GM21529 (cell line): Measurements from ENCODE around the gene NGEF.
"Not testable (repeated sequence)": the region's sequence is repeated elsewhere in the genome, so short reads cannot be mapped to it uniquely, and the experiment has no call there.

ENCODE experiments used
- ATAC-seq: cut with Tn5 transposase; IDR thresholded peaks from one replicate; pipeline ENCODE4 v1.9.1; 2021; ENCODE audit not compliant: unreplicated experiment

NGEF gene, protein sequence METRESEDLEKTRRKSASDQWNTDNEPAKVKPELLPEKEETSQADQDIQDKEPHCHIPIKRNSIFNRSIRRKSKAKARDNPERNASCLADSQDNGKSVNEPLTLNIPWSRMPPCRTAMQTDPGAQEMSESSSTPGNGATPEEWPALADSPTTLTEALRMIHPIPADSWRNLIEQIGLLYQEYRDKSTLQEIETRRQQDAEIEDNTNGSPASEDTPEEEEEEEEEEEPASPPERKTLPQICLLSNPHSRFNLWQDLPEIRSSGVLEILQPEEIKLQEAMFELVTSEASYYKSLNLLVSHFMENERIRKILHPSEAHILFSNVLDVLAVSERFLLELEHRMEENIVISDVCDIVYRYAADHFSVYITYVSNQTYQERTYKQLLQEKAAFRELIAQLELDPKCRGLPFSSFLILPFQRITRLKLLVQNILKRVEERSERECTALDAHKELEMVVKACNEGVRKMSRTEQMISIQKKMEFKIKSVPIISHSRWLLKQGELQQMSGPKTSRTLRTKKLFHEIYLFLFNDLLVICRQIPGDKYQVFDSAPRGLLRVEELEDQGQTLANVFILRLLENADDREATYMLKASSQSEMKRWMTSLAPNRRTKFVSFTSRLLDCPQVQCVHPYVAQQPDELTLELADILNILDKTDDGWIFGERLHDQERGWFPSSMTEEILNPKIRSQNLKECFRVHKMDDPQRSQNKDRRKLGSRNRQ

DNA sequence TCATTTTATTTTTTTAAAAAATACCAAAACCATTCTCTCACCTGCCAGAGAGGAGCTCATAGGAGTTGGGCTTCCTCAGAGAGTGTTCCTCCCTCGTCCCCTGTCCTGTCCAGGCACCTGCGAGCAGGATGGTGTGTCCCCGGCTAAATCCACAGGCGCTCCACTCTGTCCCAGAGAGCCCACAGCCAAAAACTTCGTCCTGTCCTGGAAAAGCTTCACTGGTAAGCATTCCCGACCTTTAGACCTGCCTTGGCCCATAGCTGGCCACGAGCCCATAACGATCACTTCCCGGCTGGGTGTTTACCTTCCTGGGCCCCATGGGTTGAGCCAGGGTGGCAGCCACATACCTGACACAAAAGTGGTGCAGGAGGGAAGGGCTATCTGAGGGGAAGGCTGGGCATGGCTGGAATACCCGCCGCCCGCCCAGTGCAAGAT is at the start of gene NGEF:
TSS of gene NGEF (minus strand) at position 230 of the 435 bp plus-strand sequence. CDS start 38,366 bp downstream, outside the sequence.
- ATAC-seq = no peak

DNA sequence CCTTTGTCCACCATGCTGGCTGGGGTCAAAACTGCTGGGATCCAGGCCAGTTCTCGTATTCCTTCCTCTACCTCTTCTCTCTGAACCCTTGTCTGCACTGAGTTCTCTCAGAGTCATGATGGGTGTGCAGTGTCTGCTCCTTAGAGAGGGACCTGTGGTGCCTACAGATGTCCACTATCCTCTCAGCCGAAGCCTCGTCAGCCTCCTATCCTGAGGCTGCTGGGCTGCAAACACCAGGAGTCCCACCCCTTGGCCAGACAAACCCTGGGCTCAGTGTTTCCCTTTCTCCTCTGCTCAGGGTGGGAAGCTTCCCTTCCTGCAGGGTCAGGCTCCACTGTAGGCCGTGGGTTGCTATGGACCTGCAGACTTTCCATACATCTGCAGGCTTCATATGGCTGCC is 49.4 kb upstream of the NGEF start:
- no peak for ATAC-seq

GRCh38 chr2:233061591-233062450 is 48.8 kb upstream of the NGEF start:
- peak; percentile 27 for ATAC-seq

GRCh38 chr2:233060980-233061590 is 48.0 kb upstream of the NGEF start:
- ATAC-seq = no peak

- ATAC-seq = no peak
These were observed 47.5 kb upstream of the NGEF start for GRCh38 chr2:233060501-233060979.

DNA sequence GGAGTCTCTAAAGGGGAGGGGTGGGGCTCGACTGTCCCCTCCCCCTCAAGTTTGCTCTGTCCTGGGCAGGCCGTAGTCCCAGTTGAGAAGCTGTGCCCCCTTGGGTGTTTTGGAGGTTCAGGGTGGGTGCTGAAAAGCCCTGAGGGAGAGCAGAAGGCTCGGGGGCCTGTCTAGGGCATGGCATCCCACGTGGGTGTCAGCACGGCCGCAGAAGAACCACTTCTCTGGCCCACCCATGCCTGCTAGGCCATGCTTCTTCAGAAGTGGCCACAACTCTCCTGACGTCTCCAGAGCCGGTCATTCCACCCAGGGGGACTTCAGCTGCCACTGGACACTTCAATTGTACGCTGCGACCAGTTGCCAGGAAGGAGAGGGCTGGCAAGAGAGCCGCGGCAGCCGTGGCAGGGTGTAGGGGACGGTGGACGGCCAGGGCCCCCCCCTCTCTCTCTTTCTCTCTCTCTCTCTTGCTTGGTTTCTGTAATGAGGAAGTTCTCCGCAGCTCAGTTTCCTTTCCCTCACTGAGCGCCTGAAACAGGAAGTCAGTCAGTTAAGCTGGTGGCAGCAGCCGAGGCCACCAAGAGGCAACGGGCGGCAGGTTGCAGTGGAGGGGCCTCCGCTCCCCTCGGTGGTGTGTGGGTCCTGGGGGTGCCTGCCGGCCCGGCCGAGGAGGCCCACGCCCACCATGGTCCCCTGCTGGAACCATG is 46.9 kb upstream of the NGEF start, which contains the start of gene INPP5D:
TSS of gene INPP5D (plus strand) at position 546 of the 704 bp plus-strand sequence. CDS start at position 683, 137 bp downstream.
- peak; percentile 41 for ATAC-seq

GRCh38 chr2:233059547-233059796 is 46.4 kb upstream of the NGEF start:
- ATAC-seq = no peak

DNA sequence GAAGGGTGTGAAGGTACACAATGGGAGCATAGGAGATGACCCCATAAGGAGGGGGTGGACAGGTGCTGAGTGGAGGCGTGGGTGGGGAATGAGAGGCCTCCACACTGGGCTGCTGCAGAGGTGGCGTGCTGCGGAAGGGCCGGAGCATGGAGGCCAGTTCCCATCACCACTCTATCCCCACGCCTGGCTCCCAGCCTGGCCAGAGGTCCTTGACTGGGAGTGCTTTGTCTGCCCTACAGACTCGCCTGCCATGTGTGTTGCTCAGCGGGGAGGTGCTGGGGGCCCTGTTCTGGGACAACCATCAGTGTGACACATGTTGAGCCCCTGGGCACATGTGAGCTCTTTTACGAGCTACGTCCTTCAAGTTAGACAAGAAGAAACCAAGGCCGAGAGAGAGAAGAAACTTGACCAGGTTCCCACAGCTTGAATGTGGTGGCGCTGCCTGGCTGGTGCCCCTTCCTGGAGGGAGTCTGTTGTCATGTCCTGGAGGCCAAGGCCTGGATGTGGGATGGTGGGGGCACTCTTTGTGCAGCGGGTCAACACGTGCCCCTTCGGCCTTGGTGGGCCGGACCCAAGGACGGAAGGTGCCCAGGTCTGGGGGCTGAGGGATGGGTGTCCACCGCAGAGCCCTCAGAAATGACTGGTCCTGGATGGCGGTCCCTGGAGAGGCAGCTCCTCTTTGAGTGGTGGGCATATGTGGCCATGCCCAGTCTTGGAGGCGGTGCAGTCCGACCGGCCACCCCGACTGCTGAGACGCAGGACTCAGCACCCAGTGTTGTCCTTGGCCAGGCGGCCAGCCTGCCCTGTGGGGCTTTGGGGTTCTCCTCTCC is 45.9 kb upstream of the NGEF start:
- ATAC-seq = no peak

DNA sequence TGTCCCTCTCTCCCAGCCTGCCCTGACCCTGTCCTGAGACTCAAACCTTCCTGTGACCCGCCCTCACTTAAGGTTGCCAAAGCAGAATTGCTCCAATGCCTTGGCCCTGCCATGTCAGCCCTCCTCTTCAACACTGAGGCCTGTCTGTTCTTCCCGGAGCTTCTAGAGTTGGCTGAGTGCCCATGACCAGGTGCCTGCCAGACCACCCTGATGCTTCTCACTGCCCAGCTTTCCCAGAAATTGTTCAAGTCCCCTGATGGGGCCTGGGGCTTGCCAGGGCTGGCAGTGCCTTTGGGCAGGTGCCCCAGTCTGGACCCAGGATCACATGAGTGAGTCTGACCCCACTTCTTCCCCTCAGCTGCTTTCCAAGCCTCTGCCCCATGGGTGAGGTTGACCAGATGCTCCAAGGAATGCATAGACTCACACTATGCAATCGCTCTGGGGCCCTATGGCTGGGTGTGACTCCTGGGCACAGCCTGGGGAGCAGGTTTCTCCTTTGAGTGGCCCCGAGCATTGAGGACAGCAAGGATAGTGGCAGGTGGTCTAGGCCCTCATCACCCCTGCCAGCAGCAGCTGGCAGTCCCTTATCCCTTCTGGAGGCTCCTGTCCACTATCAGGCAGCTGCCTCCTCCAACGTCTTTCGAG is 44.0 kb upstream of the NGEF start:
- ATAC-seq = no peak

GRCh38 chr2:233055362-233055761 is 42.3 kb upstream of the NGEF start:
- ATAC-seq = no peak

- ATAC-seq = no peak
These were observed 41.1 kb upstream of the NGEF start for GRCh38 chr2:233053928-233054784.

DNA sequence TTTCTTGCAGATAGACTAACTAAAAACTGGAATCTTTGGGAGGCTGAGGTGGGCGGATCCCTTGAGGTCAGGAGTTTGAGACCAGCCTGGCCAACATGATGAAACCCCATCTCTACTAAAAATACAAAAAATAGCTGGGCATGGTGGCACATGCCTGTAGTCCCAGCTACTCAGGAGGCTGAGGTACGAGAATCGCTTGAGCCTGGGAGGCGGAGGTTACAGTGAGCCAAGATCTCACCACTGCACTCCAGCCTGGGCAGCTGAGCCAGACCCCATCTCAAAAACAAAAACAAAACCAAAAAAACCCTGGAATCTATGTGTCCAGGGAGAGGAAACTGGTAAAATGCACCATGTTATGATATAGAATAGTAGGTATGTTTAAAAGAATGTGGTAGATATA is 39.5 kb upstream of the NGEF start:
- not testable (repeated sequence) for ATAC-seq

DNA sequence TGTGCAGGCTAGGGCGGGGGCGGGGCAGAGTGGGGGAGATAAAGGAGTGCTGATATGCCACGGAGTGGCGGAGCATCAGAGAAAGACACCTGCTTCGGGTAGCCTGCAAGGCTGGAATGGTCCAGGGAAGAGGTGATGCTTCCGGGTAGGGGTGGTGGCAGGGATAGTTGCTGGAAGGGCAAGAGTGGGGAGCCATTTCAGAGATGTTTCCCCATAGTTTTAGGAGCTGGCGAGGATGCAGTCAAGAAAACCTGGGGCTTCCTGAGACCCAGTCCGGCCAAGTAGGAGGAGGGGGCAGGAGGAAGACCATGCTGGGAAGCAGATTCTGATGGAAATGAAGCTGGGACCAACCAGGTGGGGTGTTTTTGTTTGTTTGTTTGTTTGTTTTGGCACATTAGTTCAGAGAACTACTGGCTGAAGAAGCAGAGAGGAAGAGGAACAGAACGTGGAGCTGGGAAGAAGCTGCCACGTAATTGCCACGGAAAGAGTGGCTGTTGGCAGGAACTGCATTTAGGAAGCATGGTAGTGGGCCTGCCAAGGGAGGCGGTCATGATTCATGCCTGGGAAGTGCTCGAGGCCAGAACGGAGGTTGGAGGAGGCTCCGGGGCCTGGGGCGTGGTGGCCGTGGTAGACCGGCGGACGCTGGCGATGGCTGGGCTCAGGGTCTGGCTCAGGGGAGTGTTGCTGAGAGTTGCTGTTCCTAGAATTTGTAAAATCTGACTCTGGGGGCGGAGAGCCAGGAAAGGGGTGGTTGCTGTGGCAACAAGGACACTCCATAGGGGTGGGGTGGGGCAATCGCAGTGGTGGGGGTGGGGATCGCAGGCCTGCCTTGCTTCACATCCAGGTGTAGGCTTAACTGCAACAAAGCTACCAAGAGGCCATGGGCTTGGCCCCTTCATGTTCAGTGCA is 38.4 kb upstream of the NGEF start:
- ATAC-seq = no peak

GRCh38 chr2:233049194-233049761 is 36.2 kb upstream of the NGEF start:
- no peak for ATAC-seq

GRCh38 chr2:233048569-233049193 is 35.6 kb upstream of the NGEF start:
- ATAC-seq = no peak

GRCh38 chr2:233047667-233048066 is 34.6 kb upstream of the NGEF start:
- no peak for ATAC-seq
